ENCODE data around the gene TBC1D2B.
"Not testable (repeated sequence)": the region's sequence is repeated elsewhere in the genome, so short reads cannot be mapped to it uniquely, and the experiment has no call there.

TBC1D2B gene

GRCh38 chr15:77967798-77968197 is 109.7 kb downstream of the TBC1D2B start:
- DNase-seq (ENCODE audit: extremely low spot score, insufficient read length, low read depth): no peak
- no peak for FAIRE-seq

GRCh38 chr15:77967235-77967615 is 110.3 kb downstream of the TBC1D2B start:
- not testable (repeated sequence) for DNase-seq (ENCODE audit: extremely low spot score, insufficient read length, low read depth); FAIRE-seq

GRCh38 chr15:77966540-77967234 is 110.8 kb downstream of the TBC1D2B start:
- FAIRE-seq (peak; percentile 78), DNase-seq (ENCODE audit: extremely low spot score, insufficient read length, low read depth) (peak; percentile 42)

GRCh38 chr15:77964193-77964592 is 113.3 kb downstream of the TBC1D2B start:
- FAIRE-seq (no peak), DNase-seq (ENCODE audit: extremely low spot score, insufficient read length, low read depth) (no peak)

- peak; percentile 78 for FAIRE-seq
- peak; percentile 71 for DNase-seq (ENCODE audit: extremely low spot score, insufficient read length, low read depth)
Measured at GRCh38 chr15:77959432-77959879, 118.1 kb downstream of the TBC1D2B start.

- not testable (repeated sequence) for FAIRE-seq; DNase-seq (ENCODE audit: extremely low spot score, insufficient read length, low read depth)
Measured at GRCh38 chr15:77958716-77959431, 118.6 kb downstream of the TBC1D2B start.

GRCh38 chr15:77958021-77958420 is 119.5 kb downstream of the TBC1D2B start:
- DNase-seq (ENCODE audit: extremely low spot score, insufficient read length, low read depth); FAIRE-seq: not testable (repeated sequence)

- DNase-seq (ENCODE audit: extremely low spot score, insufficient read length, low read depth); FAIRE-seq: not testable (repeated sequence)
Measured at GRCh38 chr15:77953926-77954325, 123.6 kb downstream of the TBC1D2B start.

- not testable (repeated sequence) for FAIRE-seq; DNase-seq (ENCODE audit: extremely low spot score, insufficient read length, low read depth)
Measured at GRCh38 chr15:77952928-77953446, 124.5 kb downstream of the TBC1D2B start.

GRCh38 chr15:77951105-77951786 is 126.3 kb downstream of the TBC1D2B start:
- FAIRE-seq; DNase-seq (ENCODE audit: extremely low spot score, insufficient read length, low read depth): not testable (repeated sequence)

- DNase-seq (ENCODE audit: extremely low spot score, insufficient read length, low read depth); FAIRE-seq: not testable (repeated sequence)
Measured at GRCh38 chr15:77950470-77950869, 127.0 kb downstream of the TBC1D2B start.

GRCh38 chr15:77945566-77945965 is 131.9 kb downstream of the TBC1D2B start:
- FAIRE-seq (no peak), DNase-seq (ENCODE audit: extremely low spot score, insufficient read length, low read depth) (no peak)

All from GM18507 (cell line).